A549 (cell line): Measurements from ENCODE around the gene LTBP3. TPM values are rescaled to one million over a fixed set of nuclear protein-coding genes. Genes with fewer than 3 reads are reported as not detected.

Experiments used
- CBX2 ChIP-seq: fragments of 200-600 bp; sonication (generic); IDR thresholded peaks from 2 replicates; pipeline ENCODE4 v1.6.1; 2016; ENCODE audit warnings: low read depth, mild to moderate bottlenecking, borderline replicate concordance
- CBX8 ChIP-seq: fragments of 200-600 bp; sonication (generic); IDR thresholded peaks from 2 replicates; pipeline ENCODE4 v1.6.1; 2016
- CHD2 ChIP-seq: fragments of 150-350 bp; IDR thresholded peaks from 2 replicates; pipeline ENCODE4 v1.6.1; 2014; ENCODE audit warnings: low read length; ENCODE audit not compliant: partially characterized antibody
- CHD4 ChIP-seq: fragments of 200-600 bp; sonication (generic); IDR thresholded peaks from 2 replicates; pipeline ENCODE4 v1.6.1; 2016; ENCODE audit warnings: antibody characterized with exemption, mild to moderate bottlenecking, borderline replicate concordance
- CTCF ChIP-seq: fragments of >200 bp; sonication (Bioruptor Twin); formaldehyde crosslinking; IDR thresholded peaks from 3 replicates; pipeline ENCODE4 v1.5.1; 2016
- E2F6 ChIP-seq: IDR thresholded peaks from 2 replicates; pipeline ENCODE4 v1.6.1; 2012; ENCODE audit warnings: low read depth, borderline replicate concordance
- EHF ChIP-seq: fragments of 250-450 bp; sonication (Bioruptor Pico); IDR thresholded peaks from 2 replicates; pipeline ENCODE4 v1.5.0; 2020; ENCODE audit warnings: mild to moderate bottlenecking
- EHMT2 ChIP-seq: fragments of 200-600 bp; sonication (generic); IDR thresholded peaks from 2 replicates; pipeline ENCODE4 v1.6.1; 2016; ENCODE audit warnings: antibody characterized with exemption, low read depth, mild to moderate bottlenecking, moderate library complexity
- ELK1 ChIP-seq: fragments of 150-350 bp; IDR thresholded peaks from 2 replicates; pipeline ENCODE4 v1.6.1; 2014; ENCODE audit warnings: low read depth, mild to moderate bottlenecking, low read length
- EP300 ChIP-seq, 2 experiments: fragments of >200 bp; sonication (Bioruptor Twin); formaldehyde crosslinking; IDR thresholded peaks; 2 replicates in 1 of 2; 3 replicates in 1 of 2; pipeline ENCODE4 v1.6.1; 2016 to 2017
- FOSB ChIP-seq: fragments of 250-450 bp; sonication (Bioruptor Pico); IDR thresholded peaks from 2 replicates; pipeline ENCODE4 v1.5.0; 2020; ENCODE audit warnings: mild to moderate bottlenecking, moderate library complexity
- GATA3 ChIP-seq: IDR thresholded peaks from 2 replicates; pipeline ENCODE4 v1.6.1; 2012; ENCODE audit warnings: borderline replicate concordance
- HDAC2 ChIP-seq: fragments of 200-600 bp; sonication (generic); IDR thresholded peaks from 2 replicates; pipeline ENCODE4 v1.6.1; 2016
- HOXA7 ChIP-seq: fragments of 250-450 bp; sonication (Bioruptor Pico); IDR thresholded peaks from 2 replicates; pipeline ENCODE4 v1.5.0; 2020; ENCODE audit warnings: mild to moderate bottlenecking, moderate library complexity
- HOXB13 ChIP-seq: fragments of 250-450 bp; sonication (Bioruptor Pico); IDR thresholded peaks from 2 replicates; pipeline ENCODE4 v1.5.0; 2020; ENCODE audit warnings: low read depth, mild to moderate bottlenecking, moderate library complexity
- HOXB5 ChIP-seq: fragments of 250-450 bp; sonication (Bioruptor Pico); IDR thresholded peaks from 2 replicates; pipeline ENCODE4 v1.5.0; 2020; ENCODE audit warnings: mild to moderate bottlenecking, moderate library complexity
- JUN ChIP-seq, 2 experiments: fragments of >200 bp; sonication (Bioruptor Twin); formaldehyde crosslinking; IDR thresholded peaks; 2 replicates in 1 of 2; 3 replicates in 1 of 2; pipeline ENCODE4 v1.6.1; 2016 to 2017
- JUNB ChIP-seq: fragments of >200 bp; sonication (Bioruptor Twin); formaldehyde crosslinking; IDR thresholded peaks from 2 replicates; pipeline ENCODE4 v1.6.1; 2016
- KDM5A ChIP-seq: fragments of 200-600 bp; sonication (generic); IDR thresholded peaks from 2 replicates; pipeline ENCODE4 v1.6.1; 2016; ENCODE audit warnings: antibody characterized with exemption, mild to moderate bottlenecking
- MAZ ChIP-seq: fragments of 150-350 bp; IDR thresholded peaks from 2 replicates; pipeline ENCODE4 v1.6.1; 2014; ENCODE audit warnings: antibody characterized with exemption, low read depth, low read length, borderline replicate concordance
- MYC ChIP-seq: IDR thresholded peaks from 2 replicates; pipeline ENCODE4 v1.6.1; 2012; ENCODE audit warnings: mild to moderate bottlenecking, inconsistent platforms, low read length, improper control_type of control experiment, borderline replicate concordance
- NFE2L2 ChIP-seq: fragments of 150-350 bp; conservative IDR thresholded peaks from 2 replicates; pipeline ENCODE4 v1.6.1; 2014; ENCODE audit warnings: low read length
- PHF8 ChIP-seq: fragments of 200-600 bp; sonication (generic); IDR thresholded peaks from 2 replicates; pipeline ENCODE4 v1.6.1; 2016; ENCODE audit warnings: low read depth, mild to moderate bottlenecking, antibody characterized with exemption, moderate library complexity, borderline replicate concordance
- RAD21 ChIP-seq, 2 experiments: fragments of >200 bp in 1 of 2; sonication (Bioruptor Twin) in 1 of 2; formaldehyde crosslinking in 1 of 2; IDR thresholded peaks in 1 of 2; conservative IDR thresholded peaks in 1 of 2; 2 replicates in 1 of 2; 3 replicates in 1 of 2; pipeline ENCODE4 v1.6.1; 2012 to 2018; ENCODE audit warnings: inconsistent platforms in 1 of 2
- RARB ChIP-seq: fragments of 250-450 bp; sonication (Bioruptor Pico); IDR thresholded peaks from 2 replicates; pipeline ENCODE4 v1.8.0; 2021; ENCODE audit warnings: mild to moderate bottlenecking, moderate library complexity
- RCOR1 ChIP-seq: fragments of 150-350 bp; IDR thresholded peaks from 2 replicates; pipeline ENCODE4 v1.6.1; 2014; ENCODE audit warnings: antibody characterized with exemption, low read length, low read depth
- RFX5 ChIP-seq: fragments of 450-650 bp; IDR thresholded peaks from 2 replicates; pipeline ENCODE4 v1.7.1; 2014; ENCODE audit warnings: antibody characterized with exemption, mild to moderate bottlenecking, moderate library complexity
- RNF2 ChIP-seq: fragments of 200-600 bp; sonication (generic); IDR thresholded peaks from 2 replicates; pipeline ENCODE4 v1.6.1; 2016; ENCODE audit warnings: low read depth, mild to moderate bottlenecking, antibody characterized with exemption, moderate library complexity, borderline replicate concordance
- SMC3 ChIP-seq: fragments of >200 bp; sonication (Bioruptor Twin); formaldehyde crosslinking; IDR thresholded peaks from 3 replicates; pipeline ENCODE4 v1.6.1; 2018; ENCODE audit warnings: inconsistent platforms
- SREBF2 ChIP-seq: fragments of 450-650 bp; IDR thresholded peaks from 2 replicates; pipeline ENCODE4 v1.6.1; 2014; ENCODE audit warnings: mild to moderate bottlenecking, moderate library complexity
- TFCP2L1 ChIP-seq: fragments of 250-450 bp; sonication (Bioruptor Pico); IDR thresholded peaks from 2 replicates; pipeline ENCODE4 v1.5.0; 2021; ENCODE audit warnings: mild to moderate bottlenecking
- TP53 ChIP-seq: fragments of 250-450 bp; sonication (Bioruptor Pico); IDR thresholded peaks from 2 replicates; pipeline ENCODE4 v1.5.0; 2021; ENCODE audit warnings: mild to moderate bottlenecking, moderate library complexity
- ZFP36 ChIP-seq: fragments of 450-650 bp; IDR thresholded peaks from 2 replicates; pipeline ENCODE4 v1.6.1; 2014; ENCODE audit warnings: borderline replicate concordance; ENCODE audit not compliant: partially characterized antibody
- ZNF302 ChIP-seq: fragments of 250-450 bp; sonication (Bioruptor Pico); IDR thresholded peaks from 2 replicates; pipeline ENCODE4 v1.9.0; 2021; ENCODE audit warnings: inconsistent platforms, mild to moderate bottlenecking, moderate library complexity
- ZSCAN20 ChIP-seq: fragments of 250-450 bp; sonication (Bioruptor Pico); IDR thresholded peaks from 2 replicates; pipeline ENCODE4 v1.8.0; 2022; ENCODE audit warnings: mild to moderate bottlenecking, moderate library complexity
- polyA plus RNA-seq, 4 experiments: library from polyadenylated mRNA; depleted of rRNA in 3 of 4; stranded (reverse); fragments of >200 nt; fragmentation: RNase III in 1 of 4; extraction: RNeasy Plus Mini Kit Qiagen cat#74134 plus additional on column Dnase treatment in 1 of 4; gene quantifications; 2 replicates in 3 of 4; 3 replicates in 1 of 4; pipeline ENCODE4 v1.2.3, GENCODE V29; 2011 to 2017
- TF ChIP-seq, protein P1 (sequence below): IDR thresholded peaks from 2 replicates; pipeline ENCODE4 v1.6.1; 2012
- TF ChIP-seq, protein P2 (sequence below): fragments of 450-650 bp; IDR thresholded peaks from 2 replicates; pipeline ENCODE4 v1.6.1; 2014; ENCODE audit warnings: antibody characterized with exemption
- TF ChIP-seq, protein P3 (sequence below): fragments of >200 bp; sonication (Bioruptor Twin); formaldehyde crosslinking; IDR thresholded peaks from 3 replicates; pipeline ENCODE4 v1.6.1; 2016

LTBP3 gene
- polyA plus RNA-seq, 2 of the 4 experiments (the other 2 are of a cell fraction): 28.6 to 123 TPM

GRCh38 chr11:65500387-65501185, 57.6 kb downstream of the LTBP3 start (continued):
- TF ChIP-seq CBX2 (no peak), SREBF2 (no peak), HOXB13 (no peak), RCOR1 (no peak), RAD21 (conservative IDR thresholded peaks at IDR 0.05 in 1 of 2, IDR thresholded peaks at IDR 0.05 in 1 of 2) (no peak), RARB (CRISPR knock-in tag) (no peak), PHF8 (no peak), CHD2 (no peak), TFCP2L1 (CRISPR knock-in tag) (peak; percentile 94), MYC (no peak), EHF (no peak), JUN (IDR thresholded peaks at IDR 0.05) (peak; percentile 12 to 94; a peak in 4 of 5 replicates), KDM5A (no peak), JUNB (no peak), ZNF302 (no peak), MAZ (peak; percentile 25; the same call in 1 of the 2 replicates), HOXB5 (CRISPR knock-in tag) (peak; percentile 2; the same call in 1 of the 2 replicates), ZSCAN20 (no peak), ZFP36 (no peak), GATA3 (no peak), TP53 (CRISPR knock-in tag) (peak; percentile 98), ELK1 (no peak), CBX8 (no peak), RNF2 (no peak), FOSB (CRISPR knock-in tag) (peak; percentile 97), CTCF (no peak), SMC3 (no peak), CHD4 (no peak), EHMT2 (no peak), HOXA7 (CRISPR knock-in tag) (peak; percentile 98), HDAC2 (no peak), EP300 (IDR thresholded peaks at IDR 0.05) (no peak), NFE2L2 (no peak), E2F6 (no peak), RFX5 (no peak)
- TF ChIP-seq, protein P1, sequence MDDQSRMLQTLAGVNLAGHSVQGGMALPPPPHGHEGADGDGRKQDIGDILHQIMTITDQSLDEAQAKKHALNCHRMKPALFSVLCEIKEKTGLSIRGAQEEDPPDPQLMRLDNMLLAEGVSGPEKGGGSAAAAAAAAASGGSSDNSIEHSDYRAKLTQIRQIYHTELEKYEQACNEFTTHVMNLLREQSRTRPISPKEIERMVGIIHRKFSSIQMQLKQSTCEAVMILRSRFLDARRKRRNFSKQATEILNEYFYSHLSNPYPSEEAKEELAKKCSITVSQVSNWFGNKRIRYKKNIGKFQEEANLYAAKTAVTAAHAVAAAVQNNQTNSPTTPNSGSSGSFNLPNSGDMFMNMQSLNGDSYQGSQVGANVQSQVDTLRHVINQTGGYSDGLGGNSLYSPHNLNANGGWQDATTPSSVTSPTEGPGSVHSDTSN: no peak
- TF ChIP-seq, protein P2, sequence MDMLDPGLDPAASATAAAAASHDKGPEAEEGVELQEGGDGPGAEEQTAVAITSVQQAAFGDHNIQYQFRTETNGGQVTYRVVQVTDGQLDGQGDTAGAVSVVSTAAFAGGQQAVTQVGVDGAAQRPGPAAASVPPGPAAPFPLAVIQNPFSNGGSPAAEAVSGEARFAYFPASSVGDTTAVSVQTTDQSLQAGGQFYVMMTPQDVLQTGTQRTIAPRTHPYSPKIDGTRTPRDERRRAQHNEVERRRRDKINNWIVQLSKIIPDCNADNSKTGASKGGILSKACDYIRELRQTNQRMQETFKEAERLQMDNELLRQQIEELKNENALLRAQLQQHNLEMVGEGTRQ: peak; percentile 27; the same call in 1 of the 2 replicates
- TF ChIP-seq, protein P3, sequence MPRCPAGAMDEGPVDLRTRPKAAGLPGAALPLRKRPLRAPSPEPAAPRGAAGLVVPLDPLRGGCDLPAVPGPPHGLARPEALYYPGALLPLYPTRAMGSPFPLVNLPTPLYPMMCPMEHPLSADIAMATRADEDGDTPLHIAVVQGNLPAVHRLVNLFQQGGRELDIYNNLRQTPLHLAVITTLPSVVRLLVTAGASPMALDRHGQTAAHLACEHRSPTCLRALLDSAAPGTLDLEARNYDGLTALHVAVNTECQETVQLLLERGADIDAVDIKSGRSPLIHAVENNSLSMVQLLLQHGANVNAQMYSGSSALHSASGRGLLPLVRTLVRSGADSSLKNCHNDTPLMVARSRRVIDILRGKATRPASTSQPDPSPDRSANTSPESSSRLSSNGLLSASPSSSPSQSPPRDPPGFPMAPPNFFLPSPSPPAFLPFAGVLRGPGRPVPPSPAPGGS: 0 out of 3 replicates have a peak, but pooled peaks have one; percentile 34
